Measurements from ENCODE around the gene COL7A1. TPM values are rescaled to one million over a fixed set of nuclear protein-coding genes. Genes with fewer than 3 reads are reported as not detected.

The COL7A1 gene
- polyA plus RNA-seq, 1 donor from 2014 or later = 45.3 TPM

DNA sequence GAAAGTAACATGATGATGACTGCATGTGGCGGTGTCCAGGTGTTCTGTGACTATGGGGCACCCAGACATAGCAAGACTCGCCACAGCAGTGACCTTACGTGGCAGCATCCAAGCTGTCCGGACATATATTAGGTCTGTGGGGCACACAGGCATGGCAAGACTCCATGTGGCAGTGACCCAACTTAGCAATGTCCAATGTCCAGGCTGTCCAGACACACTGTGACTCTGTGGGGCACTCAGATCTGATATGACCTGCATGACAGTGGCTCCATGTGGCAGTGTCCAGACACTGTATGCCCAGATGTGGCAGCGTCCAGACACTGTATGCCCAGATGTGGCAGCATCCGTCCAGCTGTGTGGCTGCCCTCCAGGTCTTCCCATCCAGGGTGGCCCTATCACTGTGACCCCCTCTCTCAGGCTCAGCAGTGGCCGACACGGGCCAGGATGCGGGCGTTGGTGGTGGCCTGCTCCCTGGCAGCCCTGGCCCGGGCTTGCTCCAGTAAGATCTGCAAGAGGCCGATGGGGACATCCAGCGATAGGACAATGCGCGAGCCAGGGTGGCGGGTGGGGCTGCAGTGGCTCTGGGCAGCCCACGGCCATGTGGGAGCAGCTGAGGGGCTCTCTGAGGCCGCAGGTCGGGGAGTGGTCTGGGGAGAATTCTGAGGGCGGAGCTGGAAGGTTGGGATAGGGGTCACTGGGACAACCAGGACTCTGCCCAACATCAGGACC, 32.6 kb downstream of the COL7A1 start:
- Histone ChIP-seq H3K9me2 (ENCODE audit: insufficient read depth, low read length) (no peaks in the 10 kb centered on the region), H3K9me3 (ENCODE audit: low read length) (no peaks in the 10 kb centered on the region), H3K4me3 (ENCODE audit: low read length) (no peak overlapping the region), H3K4me2 (ENCODE audit: low read length) (no peak overlapping the region), H3K36me3 (ENCODE audit: insufficient read depth, low read length) (no peaks in the 10 kb centered on the region), H3K9ac (ENCODE audit: low read length) (no peak overlapping the region), H3F3A (ENCODE audit: insufficient read depth, low read length, poor library complexity, severe bottlenecking) (no peaks in the 10 kb centered on the region), H3K27me3 (ENCODE audit: insufficient read depth, low read depth, low read length) (no peaks in the 10 kb centered on the region), H2AFZ (ENCODE audit: low read depth, low read length) (no peak overlapping the region), H3K79me2 (replicated peaks; ENCODE audit: insufficient read depth, low read length) (no peaks in the 10 kb centered on the region), H3K27ac (ENCODE audit: low read length) (no peak overlapping the region), H4K20me1 (ENCODE audit: insufficient read depth) (no peaks in the 10 kb centered on the region)
- TF ChIP-seq EZH2 (IDR thresholded peaks at IDR 0.05; ENCODE audit: borderline replicate concordance, insufficient read depth, low read length, poor library complexity, severe bottlenecking) = no peak
- TF ChIP-seq, protein P1, sequence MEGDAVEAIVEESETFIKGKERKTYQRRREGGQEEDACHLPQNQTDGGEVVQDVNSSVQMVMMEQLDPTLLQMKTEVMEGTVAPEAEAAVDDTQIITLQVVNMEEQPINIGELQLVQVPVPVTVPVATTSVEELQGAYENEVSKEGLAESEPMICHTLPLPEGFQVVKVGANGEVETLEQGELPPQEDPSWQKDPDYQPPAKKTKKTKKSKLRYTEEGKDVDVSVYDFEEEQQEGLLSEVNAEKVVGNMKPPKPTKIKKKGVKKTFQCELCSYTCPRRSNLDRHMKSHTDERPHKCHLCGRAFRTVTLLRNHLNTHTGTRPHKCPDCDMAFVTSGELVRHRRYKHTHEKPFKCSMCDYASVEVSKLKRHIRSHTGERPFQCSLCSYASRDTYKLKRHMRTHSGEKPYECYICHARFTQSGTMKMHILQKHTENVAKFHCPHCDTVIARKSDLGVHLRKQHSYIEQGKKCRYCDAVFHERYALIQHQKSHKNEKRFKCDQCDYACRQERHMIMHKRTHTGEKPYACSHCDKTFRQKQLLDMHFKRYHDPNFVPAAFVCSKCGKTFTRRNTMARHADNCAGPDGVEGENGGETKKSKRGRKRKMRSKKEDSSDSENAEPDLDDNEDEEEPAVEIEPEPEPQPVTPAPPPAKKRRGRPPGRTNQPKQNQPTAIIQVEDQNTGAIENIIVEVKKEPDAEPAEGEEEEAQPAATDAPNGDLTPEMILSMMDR (IDR thresholded peaks at IDR 0.05; ENCODE audit: poor library complexity, severe bottlenecking) = no peak
- TF ChIP-seq SMC3 (conservative IDR thresholded peaks at IDR 0.05; ENCODE audit: poor library complexity) = no peak
- TF ChIP-seq EP300 (conservative IDR thresholded peaks at IDR 0.05; ENCODE audit: poor library complexity, severe bottlenecking) = no peak
- no peak for TF ChIP-seq MXI1 (conservative IDR thresholded peaks at IDR 0.05; ENCODE audit: poor library complexity, severe bottlenecking)
- TF ChIP-seq POLR2AphosphoS5 (IDR thresholded peaks at IDR 0.05) = no peak
- no peak for TF ChIP-seq RAD21 (conservative IDR thresholded peaks at IDR 0.05)
- TF ChIP-seq TAF1 (IDR thresholded peaks at IDR 0.05; ENCODE audit: low read depth) = no peak
- TF ChIP-seq, protein P2, sequence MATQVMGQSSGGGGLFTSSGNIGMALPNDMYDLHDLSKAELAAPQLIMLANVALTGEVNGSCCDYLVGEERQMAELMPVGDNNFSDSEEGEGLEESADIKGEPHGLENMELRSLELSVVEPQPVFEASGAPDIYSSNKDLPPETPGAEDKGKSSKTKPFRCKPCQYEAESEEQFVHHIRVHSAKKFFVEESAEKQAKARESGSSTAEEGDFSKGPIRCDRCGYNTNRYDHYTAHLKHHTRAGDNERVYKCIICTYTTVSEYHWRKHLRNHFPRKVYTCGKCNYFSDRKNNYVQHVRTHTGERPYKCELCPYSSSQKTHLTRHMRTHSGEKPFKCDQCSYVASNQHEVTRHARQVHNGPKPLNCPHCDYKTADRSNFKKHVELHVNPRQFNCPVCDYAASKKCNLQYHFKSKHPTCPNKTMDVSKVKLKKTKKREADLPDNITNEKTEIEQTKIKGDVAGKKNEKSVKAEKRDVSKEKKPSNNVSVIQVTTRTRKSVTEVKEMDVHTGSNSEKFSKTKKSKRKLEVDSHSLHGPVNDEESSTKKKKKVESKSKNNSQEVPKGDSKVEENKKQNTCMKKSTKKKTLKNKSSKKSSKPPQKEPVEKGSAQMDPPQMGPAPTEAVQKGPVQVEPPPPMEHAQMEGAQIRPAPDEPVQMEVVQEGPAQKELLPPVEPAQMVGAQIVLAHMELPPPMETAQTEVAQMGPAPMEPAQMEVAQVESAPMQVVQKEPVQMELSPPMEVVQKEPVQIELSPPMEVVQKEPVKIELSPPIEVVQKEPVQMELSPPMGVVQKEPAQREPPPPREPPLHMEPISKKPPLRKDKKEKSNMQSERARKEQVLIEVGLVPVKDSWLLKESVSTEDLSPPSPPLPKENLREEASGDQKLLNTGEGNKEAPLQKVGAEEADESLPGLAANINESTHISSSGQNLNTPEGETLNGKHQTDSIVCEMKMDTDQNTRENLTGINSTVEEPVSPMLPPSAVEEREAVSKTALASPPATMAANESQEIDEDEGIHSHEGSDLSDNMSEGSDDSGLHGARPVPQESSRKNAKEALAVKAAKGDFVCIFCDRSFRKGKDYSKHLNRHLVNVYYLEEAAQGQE (IDR thresholded peaks at IDR 0.05; ENCODE audit: borderline replicate concordance) = no peak

DNA sequence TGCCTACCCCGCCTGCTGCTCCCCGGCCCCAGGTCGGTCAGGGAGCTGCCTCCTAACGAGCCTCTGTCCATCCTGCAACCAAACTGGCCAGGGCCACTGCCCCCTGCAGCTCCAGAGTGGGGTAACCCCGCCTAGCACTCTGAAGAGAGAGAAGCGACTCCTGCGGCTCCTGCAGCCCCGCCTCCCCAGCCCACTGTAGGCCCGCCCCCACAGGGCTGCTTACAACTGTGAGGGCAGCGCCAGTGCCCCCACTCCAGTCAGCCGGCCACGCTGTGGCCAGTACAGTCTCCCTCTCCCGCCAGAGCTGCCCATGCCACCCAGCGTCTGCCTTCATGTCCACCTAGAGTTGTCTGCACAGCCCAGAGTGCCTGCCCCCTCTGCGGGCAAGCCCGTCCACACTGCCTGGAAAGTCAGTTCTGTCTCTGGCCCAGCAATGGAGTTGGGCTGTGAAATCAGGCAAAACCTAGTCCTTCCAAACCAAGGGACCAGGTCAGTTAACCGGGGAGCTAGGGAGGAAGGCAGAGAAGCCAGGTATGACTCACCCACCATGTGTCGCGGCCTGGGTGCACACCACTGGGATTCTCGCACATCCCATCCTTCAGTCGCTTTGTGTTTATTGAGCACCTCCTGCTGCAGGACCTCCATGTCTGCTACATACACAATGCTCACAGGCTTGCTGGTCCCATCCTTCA, 33.9 kb downstream of the COL7A1 start:
- H3F3A ChIP-seq (ENCODE audit: insufficient read depth, low read length, poor library complexity, severe bottlenecking) = no peaks in the 10 kb centered on the region
- H3K36me3 ChIP-seq (ENCODE audit: insufficient read depth, low read length) = no peaks in the 10 kb centered on the region
- H3K9ac ChIP-seq (ENCODE audit: low read length) = no peak overlapping the region
- TF ChIP-seq EP300 (conservative IDR thresholded peaks at IDR 0.05; ENCODE audit: poor library complexity, severe bottlenecking) = no peak
- TF ChIP-seq POLR2AphosphoS5 (IDR thresholded peaks at IDR 0.05) = no peak
- no peak for TF ChIP-seq RAD21 (conservative IDR thresholded peaks at IDR 0.05)
- no peak for TF ChIP-seq MXI1 (conservative IDR thresholded peaks at IDR 0.05; ENCODE audit: poor library complexity, severe bottlenecking)
- TF ChIP-seq, protein P1 (IDR thresholded peaks at IDR 0.05; ENCODE audit: poor library complexity, severe bottlenecking) = no peak
- no peak for TF ChIP-seq SMC3 (conservative IDR thresholded peaks at IDR 0.05; ENCODE audit: poor library complexity)
- no peaks in the 10 kb centered on the region for H3K79me2 ChIP-seq (replicated peaks; ENCODE audit: insufficient read depth, low read length)
- no peaks in the 10 kb centered on the region for H3K9me2 ChIP-seq (ENCODE audit: insufficient read depth, low read length)
- H3K4me3 ChIP-seq (ENCODE audit: low read length) = no peak overlapping the region
- H3K4me2 ChIP-seq (ENCODE audit: low read length) = no peak overlapping the region
- H2AFZ ChIP-seq (ENCODE audit: low read depth, low read length) = no peak overlapping the region
- H4K20me1 ChIP-seq (ENCODE audit: insufficient read depth) = no peaks in the 10 kb centered on the region
- no peaks in the 10 kb centered on the region for H3K9me3 ChIP-seq (ENCODE audit: low read length)
- no peaks in the 10 kb centered on the region for H3K27me3 ChIP-seq (ENCODE audit: insufficient read depth, low read depth, low read length)
- H3K27ac ChIP-seq (ENCODE audit: low read length) = no peak overlapping the region

All from neural cell (in vitro differentiated cells).